HG02981 (cell line): Measurements from ENCODE around the gene SPATA3.
"Not testable (repeated sequence)": the region's sequence is repeated elsewhere in the genome, so short reads cannot be mapped to it uniquely, and the experiment has no call there.

Experiments used
- ATAC-seq: cut with Tn5 transposase; IDR thresholded peaks from one replicate; pipeline ENCODE4 v1.9.1; 2021; ENCODE audit warnings: mild to moderate bottlenecking, moderate library complexity; ENCODE audit not compliant: unreplicated experiment

The SPATA3 gene

DNA sequence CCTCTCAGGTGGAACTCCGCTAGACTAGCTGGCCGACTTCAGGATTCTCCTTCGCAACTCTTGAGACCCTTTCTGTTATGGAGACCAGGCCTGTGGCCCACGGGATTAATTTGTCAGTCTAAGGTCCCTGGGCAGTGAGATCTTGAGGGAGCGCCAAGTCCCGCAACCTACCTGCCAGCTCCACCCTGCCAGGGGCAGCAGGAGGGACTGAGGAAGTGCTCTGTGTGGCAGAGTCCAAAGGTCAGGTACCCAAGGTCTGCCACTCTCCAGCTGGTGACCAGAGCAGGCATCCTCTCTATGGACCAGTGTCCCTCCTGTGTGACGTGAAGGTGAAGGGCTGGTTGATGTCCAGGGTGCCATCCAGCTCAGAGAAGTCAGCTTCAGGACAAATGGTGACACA is 4.3 kb upstream of the SPATA3 start:
- no peak for ATAC-seq

DNA sequence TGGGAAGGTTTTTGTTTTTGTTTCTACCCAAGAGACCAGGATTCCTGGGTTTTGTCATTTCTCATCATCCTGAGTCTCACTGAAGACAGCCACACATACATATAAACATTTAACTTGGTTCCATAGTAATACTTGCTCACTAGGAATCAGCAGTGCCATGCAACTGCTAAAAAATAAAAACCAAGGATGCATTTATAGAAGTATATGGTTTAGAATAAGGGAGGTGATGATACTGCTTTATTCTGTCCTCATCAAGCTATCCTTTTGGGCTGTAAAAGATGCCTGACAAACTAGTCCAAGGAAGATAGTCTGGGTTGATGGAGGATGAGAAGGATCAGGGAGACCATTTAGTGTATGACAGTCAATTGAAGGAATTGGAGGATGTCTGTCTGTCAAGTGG is 740 bp downstream of the SPATA3 start:
- no peak for ATAC-seq

DNA sequence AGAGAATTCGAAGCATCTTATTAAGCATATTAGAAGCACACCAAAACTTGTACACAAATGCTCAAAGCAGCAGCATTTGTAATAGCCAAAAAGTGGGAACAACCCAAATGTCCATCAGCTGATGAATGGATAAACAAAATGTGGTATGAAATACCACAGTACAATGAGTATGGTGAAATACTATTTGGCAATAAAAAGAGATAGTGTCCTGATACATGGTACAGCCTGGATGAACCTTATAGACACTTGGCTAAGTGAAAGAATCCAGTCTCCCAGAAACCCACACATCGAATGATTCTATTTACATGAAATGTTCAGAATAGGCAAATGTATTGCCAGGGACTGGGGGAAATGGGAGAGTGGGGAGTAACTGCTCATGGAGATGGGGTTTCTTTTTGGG is 3.0 kb downstream of the SPATA3 start:
- no peak for ATAC-seq

DNA sequence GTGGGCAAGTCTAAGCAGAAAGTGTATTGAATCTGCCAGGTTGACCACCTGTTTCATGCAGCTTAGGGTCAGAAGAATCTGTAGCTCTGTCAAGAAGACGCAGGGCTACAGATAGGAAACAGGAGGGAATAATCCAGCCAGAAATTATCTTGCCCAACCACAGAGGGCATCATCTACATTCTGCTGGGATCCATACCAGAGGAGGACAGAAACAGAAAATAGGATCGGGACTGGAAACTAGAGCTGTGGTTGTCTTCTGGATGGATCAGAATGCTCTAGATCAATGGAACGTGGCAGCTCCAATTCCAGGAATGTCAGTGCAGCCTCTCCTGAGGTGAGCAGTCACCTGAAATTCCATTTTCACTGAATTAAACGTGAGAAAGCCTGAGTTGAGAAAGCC is 3.6 kb downstream of the SPATA3 start:
- ATAC-seq, result no peak

DNA sequence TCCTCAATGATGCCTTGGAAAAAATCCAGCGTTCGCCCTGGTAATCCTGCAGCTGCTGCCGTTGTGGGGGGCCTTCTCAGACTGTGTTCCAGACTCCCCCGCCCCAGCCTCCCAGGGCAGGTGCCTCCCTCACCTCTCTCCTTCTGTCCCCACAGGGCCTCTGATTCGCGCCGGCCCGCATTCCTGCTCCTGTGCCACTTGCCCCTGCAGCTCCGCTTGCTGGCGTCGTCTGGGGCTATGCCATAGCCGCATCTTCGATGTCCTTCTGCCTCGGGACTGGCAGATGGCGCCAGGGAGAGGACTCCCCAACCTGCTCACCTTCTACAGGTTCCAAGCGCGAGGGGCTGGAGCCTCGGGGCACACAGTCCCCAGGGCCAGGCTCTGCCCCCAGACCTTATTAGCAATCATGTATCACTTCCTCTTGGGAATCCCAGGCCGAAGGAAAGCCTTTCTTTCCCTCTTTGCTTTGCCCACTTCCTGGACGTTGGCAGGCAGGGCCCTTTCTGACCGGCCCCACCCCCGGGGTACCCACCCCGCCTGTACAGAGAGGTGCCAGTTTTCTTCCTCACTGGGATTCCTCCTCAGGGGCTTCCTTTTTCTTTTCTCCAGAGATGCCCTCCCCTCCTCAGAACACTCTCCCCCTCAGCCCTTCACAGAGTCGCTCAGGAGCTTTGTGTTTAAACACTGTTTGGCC is 4.4 kb downstream of the SPATA3 start:
- no peak for ATAC-seq

DNA sequence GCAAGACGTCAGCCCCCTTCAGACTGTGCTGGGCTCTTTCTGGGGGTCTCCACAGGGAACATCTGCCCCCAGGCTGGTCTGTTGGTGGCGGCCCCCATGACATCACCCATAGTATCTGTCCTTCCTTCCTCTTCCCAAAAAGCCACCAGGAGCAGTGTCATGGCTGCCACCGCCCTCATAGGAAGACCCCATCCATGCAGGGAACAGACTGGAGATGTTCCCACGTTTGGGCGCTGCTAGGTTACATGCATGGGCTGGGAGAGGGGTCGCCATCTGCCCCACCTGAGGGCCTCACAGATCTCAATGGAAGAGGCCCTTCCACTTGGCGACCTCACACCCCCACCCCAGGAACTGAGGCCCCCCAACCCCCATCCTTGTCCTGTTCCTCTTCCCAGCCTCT is 5.1 kb downstream of the SPATA3 start:
- no peak for ATAC-seq

DNA sequence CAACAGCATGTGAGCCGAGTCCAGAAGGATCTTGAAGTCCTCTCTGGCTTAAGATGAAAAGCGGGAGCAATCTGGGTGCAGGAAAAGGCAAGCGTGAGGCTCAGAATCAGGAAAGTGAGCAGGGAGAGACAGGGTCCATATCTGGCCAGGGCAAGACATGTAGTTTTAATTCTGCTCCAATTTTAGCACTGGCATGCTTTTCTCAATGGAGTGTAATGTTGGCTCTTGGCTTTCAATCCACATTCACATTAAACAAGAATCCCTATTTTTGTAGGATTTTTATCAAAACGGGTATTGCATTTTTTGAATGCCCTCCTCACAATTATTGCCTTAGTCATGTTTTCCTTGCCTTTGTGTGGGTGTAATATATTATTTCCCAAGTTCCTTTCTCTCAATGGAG is 6.0 kb downstream of the SPATA3 start:
- no peak for ATAC-seq

DNA sequence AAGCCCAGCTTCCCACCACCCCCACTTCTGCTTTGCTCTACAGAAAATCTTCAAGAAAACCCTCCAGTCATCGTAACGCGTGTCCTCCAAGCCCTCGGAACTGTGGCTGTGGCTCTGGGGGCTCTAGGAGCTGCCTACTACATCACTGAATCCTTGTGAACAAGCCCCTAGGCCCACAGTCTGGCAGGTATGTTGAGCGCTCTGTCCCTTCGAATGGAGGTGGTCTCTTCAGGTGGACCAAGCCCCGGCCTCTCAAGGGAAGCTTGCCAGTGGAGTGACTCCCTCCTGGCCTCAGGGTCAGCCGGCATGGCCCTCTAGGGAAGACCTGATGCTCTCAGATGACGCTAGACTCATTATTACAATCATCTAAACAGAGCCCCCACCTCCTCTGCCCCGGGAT is 6.7 kb downstream of the SPATA3 start:
- no peak for ATAC-seq

DNA sequence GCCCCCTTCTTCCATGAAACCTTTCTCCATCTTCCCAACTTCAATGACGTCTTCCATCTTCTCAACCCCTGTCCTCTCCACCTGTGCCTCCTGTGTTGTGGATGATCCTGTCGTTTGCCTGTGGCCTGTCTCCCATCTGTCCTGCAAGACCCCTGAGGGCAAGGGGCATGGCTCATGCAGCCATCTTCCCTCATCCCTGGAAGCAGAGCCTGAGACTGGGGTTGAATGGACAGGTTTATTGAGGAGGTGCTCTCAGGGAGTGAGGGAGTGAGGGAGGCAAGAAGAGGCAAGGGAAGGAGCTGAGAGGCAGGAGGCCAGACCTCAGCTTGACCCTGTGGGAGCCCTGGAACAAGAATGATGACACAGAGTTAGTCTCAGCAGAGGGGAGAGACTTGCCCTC is 7.3 kb downstream of the SPATA3 start:
- ATAC-seq, result no peak

DNA sequence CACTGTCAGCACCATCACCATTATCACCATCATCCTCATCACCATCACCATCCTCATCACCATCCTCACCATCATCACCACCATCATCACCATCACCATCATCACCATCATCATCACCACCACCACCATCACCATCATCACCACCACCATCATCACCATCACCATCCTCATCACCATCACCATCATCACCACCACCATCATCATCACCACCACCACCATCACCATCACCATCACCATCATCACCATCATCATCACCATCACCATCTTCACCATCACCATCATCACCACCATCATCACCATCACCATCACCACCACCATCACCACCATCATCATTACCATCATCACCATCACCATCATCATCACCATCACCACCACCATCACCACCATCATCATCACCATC is 9.0 kb downstream of the SPATA3 start:
- ATAC-seq, result not testable (repeated sequence)

DNA sequence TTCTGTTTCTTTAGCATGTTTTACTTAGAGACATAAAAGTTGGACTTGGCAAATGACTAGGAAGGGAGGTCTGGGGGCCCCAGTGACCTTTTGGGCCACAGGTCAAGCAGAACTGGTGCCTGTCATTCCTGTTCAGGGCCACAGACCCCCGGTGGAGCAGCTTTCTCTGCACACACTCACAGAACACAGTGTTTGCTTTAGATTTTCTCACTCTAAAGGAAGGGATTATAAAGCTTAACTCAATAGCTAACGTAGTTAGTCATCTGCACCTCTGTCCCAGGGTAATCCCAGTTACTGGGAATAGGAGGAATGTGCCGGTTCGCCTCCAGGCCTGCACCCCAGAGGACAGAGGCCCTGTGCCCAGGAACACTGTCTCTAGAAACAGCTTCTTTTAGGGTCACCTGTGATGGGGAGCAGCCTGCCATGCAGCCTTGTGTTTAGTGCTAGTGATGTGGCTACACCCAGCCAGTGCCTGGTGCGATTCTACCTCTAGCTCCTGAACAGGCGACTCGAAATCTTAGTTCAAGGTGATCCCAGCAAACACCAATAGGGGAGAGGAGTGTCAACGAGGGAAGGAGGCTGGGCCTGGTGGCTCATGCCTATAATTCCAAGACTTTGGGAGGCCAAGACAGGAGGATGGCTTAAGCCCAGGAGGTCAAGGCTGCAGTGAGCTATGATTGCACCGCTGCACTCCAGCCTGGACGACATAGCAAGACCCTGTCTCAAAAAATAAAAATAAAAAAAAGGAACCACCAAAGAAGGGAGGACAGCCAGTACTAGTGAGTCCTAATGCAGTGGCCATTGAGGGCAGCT is 11.6 kb downstream of the SPATA3 start:
- no peak for ATAC-seq

DNA sequence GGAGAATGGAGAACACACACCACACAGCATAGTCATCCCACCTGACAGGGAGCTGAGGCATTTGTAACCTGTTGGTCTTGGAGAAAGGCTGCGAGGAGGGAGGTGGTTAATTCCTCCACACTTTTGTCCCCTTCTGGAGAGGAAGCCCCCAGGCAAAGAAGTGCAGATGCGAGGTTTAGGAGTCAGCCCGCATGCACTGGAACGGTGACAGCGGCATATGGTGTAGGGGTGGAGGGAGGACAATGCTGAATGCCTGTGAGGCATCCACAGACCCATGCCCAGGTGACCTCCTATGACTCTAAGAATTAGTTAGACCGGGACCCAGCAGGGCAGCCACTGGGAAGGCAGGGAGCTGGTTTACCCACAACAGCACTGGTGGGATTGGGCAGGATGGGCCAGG is 12.2 kb downstream of the SPATA3 start:
- no peak for ATAC-seq

DNA sequence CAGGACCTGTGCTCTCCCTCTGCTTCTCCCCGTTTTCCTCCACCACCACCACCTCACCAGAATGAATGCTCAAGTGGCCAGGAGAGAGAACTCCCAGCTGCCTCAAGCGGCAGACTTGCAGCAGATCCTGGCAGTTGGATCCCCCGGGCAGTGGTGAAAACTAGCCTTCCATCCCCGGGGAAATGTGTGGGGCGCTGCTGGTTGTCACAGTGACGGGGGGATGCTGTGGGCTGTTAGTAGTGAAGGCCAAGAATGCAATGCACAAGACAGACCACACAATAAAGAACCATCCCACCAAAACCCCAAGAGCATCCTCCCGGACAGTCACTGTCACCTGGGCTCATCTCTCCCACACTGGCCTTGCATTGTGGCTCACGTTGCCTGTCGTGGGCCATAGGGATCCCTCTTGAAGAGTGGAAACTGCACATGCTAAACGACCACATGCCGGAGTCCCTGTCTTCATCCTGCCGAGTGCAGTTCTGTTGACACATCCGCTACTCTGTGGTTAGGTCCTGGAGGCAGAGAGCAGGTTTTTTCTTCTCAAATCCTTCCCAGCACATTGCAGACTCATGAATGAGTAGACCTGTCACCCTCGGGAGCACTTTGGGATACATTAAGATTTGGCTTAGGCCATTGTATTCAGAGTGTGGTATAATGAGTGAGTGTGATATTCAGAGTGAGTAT is 13.5 kb downstream of the SPATA3 start:
- ATAC-seq, result no peak

DNA sequence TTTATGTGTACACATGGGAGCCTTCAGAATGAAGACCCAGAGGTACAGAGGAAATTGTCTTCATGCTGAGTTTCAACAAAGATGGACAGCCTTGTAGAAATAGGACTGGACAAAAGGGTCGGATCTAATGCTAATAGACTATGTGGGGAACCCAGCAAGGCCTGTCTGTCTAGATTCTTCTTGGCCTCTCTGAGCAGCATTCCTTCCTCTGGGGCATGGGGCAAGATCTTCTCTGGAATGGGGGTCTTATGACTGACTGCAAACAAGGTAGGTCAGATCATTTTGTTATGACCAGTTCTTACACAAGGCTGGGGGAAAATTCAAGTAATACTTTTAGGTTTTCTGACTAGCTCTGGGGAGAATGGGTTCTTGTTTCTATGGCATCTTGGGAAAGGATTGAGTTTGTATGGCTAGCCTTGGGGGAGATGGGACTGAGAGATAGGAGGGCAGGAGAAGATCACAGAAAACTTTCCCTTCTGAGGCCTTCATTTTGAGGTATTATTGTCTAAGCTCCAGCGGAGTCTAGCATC is 14.3 kb downstream of the SPATA3 start:
- ATAC-seq, result no peak

DNA sequence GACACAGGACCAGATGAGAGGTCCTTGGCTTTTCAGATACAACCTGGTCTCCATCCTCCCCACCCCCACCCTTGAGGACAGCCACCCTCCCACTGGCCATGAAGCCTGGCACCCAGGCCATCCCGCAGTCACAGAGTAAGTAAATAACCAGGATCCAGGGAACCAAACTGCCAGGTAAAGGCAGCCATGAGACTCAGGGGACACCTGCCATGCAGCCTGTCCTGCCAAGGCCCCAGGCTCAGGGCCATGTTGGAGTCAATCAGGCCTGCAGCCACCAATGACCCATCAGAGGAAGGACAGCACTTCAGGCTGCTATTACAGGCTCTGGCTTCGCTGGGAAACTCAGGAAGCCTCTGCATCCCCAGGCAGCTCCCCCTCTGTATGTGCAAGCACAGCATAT is 15.6 kb downstream of the SPATA3 start:
- no peak for ATAC-seq

DNA sequence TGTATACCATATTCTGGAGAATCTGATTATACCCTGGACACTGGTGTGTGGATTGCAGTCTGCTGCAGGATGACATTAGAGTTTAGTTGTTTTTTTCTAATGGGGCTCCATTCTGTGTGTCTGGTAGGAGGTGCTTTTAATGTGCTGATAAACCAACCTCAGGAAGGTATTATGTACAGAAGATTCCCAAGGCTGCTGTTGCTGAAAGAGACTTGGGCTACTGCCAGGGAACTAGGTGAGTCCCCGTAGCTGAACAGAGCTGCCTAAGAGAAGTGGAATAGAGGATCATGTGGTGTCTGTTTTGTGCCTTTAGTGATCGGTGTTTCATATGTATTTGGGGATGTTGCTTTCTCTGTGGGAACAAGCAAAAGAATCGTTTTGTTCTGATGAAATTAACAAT is 16.5 kb downstream of the SPATA3 start:
- no peak for ATAC-seq

DNA sequence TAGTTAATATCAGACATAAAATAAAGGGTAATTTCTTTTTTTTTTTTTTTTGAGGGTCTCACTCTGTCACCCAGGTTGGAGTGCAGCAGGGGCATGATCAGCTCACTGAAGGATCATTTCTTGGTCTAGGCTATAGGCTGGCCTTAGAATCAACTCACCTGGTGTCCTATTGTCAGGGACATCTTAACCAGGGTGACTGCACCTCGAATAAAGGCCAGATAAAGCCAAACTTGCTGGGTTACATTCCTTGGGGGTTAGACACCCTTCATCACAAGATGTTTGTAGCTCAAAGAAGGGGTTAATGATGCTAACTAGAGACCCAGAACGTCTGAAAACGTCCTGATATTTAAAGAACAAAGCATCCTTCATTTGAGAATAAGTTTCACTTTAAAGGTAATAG is 17.9 kb downstream of the SPATA3 start:
- ATAC-seq, result no peak

DNA sequence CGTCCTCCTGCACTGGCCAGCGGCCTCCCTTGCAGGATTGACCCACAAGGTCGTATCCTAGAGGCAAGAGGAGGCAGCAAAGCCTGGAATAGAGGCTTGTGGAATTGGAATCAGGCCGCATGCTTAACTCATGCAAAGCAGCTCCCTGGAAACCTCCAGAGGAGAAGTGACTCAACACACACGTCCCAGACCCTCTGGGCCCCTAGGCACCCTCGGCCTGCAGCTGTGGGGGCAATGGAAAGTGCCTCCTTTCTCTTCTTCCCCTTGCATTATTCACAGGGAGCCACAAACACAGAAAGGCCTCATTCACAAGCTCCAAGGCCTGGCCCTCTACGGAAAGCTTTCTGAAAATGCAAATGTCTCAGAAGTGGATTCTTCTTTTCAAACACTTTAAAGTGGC is 19.6 kb downstream of the SPATA3 start:
- ATAC-seq, result no peak

DNA sequence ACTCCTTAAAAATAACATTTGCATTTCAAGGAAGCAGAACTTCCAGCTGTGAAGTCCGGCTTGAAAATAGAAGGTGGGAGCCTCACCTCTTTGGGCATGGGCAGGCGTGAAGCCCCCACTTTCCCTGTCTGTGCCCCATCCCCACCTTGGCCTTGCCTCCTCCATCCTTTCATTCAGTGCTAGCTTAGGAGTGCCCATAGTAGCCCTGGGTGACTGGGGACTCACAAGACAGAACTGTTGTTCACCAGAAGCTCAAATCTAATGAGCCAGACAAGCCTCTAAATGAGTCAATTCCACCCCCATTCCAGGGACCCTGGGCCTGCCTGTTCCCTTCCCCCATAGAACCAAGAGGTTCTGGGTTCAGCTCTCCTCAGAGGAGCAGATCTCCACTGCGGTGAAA is 20.0 kb downstream of the SPATA3 start:
- no peak for ATAC-seq

DNA sequence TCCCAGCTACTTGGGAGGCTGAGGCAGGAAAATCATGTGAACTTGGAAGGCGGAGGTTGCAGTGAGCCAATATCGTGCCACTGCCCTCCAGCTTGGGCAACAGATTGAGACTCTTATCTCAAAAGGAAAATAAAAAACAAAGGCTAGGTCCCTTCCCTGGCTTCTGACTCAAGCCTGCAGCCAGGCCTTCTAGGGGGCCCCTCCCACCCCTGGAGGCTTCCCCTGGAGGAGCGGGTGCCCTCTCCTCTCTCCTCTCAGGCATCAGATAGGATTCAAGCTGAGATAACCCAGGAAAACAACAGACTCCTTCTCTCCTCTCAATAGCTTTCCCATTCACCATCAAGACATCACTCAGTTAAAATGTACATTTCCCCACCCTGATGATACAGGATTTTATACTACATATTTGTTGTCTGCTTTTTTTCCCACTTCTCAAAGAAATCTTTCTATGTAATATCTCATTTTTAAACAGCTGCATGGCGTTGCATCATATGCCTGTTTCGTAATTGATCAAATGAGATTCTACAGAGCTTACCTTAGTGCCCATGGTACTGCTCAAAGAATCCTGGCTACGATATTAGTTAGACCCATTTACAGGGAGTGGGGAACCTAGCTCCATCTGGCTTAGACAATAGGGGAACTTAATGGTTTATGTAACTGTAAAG is 20.8 kb downstream of the SPATA3 start:
- ATAC-seq, result no peak

DNA sequence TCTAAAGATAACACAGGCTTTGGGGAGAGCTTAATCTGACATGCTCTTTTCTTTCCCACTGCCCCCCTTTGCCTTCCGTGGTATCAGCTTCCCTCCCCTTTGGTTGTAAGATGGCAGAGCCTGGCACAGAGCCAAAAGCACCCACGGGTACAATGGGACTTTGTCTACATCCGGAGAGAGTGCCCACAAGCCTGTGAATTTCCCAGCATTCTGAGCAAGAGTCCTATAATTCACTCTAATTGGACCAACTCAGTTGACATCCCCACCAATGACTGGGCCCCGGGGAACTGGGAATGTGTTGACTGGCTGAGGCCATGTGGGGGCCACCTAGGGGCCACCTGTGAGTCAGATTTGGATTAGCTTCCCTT is 21.3 kb downstream of the SPATA3 start:
- no peak for ATAC-seq
